ENCODE results near the gene SCOC. TPM values are rescaled to one million over a fixed set of nuclear protein-coding genes. Genes with fewer than 3 reads are reported as not detected.
"Not testable (repeated sequence)": the region's sequence is repeated elsewhere in the genome, so short reads cannot be mapped to it uniquely, and the experiment has no call there.

The SCOC gene
- total RNA-seq, 2 experiments from 2014 or later, result 43.1 to 43.6 TPM

- POLR2A ChIA-PET, result no interaction called here
These were observed 15.2 kb upstream of the SCOC start for GRCh38 chr4:140358281-140358680.

GRCh38 chr4:140359562-140360427 lies 13.7 kb upstream of the SCOC start:
- ChIA-PET POLR2A (no interaction called here), CTCF (interaction anchor here (0.7 to 3.1 kb wide), 13 partner anchors 8 to 702 kb away, joined by 3 to 27 read pairs (median 3); partner anchors contain the start of genes MGAT4D and SCOC)

More at GRCh38 chr4:140358281-140358680, 15.2 kb upstream of the SCOC start:
- CTCF ChIA-PET, result interaction anchor here (1.0 to 1.4 kb wide), 2 partner anchors 9 to 11 kb away, joined by 3 read pairs; no protein-coding TSS in a partner anchor

GRCh38 chr4:140361099-140361498 lies 12.3 kb upstream of the SCOC start:
- ChIA-PET CTCF (interaction anchor here (3.1 kb wide), 1 partner anchor 13 kb away, joined by 27 read pairs; the partner anchor contains the start of gene SCOC), POLR2A (no interaction called here)

- ChIA-PET CTCF (no interaction called here), POLR2A (no interaction called here)
These were observed 10.4 kb upstream of the SCOC start for GRCh38 chr4:140363051-140363450.

GRCh38 chr4:140363558-140363957 lies 9.9 kb upstream of the SCOC start:
- CTCF ChIA-PET, result interaction anchor here (1.1 kb wide), 1 partner anchor 160 kb away, joined by 3 read pairs; the partner anchor contains the start of gene ELMOD2
- POLR2A ChIA-PET, result no interaction called here

- CTCF ChIA-PET, result no interaction called here
- POLR2A ChIA-PET, result no interaction called here
These were observed 5.7 kb upstream of the SCOC start for GRCh38 chr4:140367738-140368137.

GRCh38 chr4:140368686-140369085 lies 4.8 kb upstream of the SCOC start:
- ChIA-PET CTCF (interaction anchor here (1.0 to 1.6 kb wide), 2 partner anchors 9 to 10 kb away, joined by 3 to 4 read pairs; no protein-coding TSS in a partner anchor), POLR2A (interaction anchor here (0.7 kb wide), 1 partner anchor 797 kb away, joined by 3 read pairs; no protein-coding TSS in a partner anchor)

- ChIA-PET POLR2A (interaction anchor here (0.6 to 1.5 kb wide), 2 partner anchors 120 to 152 kb away, joined by 6 to 7 read pairs; partner anchors contain the start of gene ELMOD2), CTCF (interaction anchor here (1.6 to 3.5 kb wide), 3 partner anchors 13 to 152 kb away, joined by 3 to 27 read pairs (median 4); partner anchors contain the start of gene ELMOD2)
These were observed 607 bp upstream of the SCOC start for GRCh38 chr4:140372751-140373327.

- POLR2A ChIA-PET, result interaction anchor here (1.5 kb wide), 1 partner anchor 150 kb away, joined by 6 read pairs; the partner anchor contains the start of gene ELMOD2
These were observed 658 bp downstream of the SCOC start for GRCh38 chr4:140374130-140374477.

GRCh38 chr4:140382732-140383131 lies 9.3 kb downstream of the SCOC start:
- POLR2A ChIA-PET, result no interaction called here
- CTCF ChIA-PET, result no interaction called here

More at GRCh38 chr4:140374130-140374477, 658 bp downstream of the SCOC start:
- CTCF ChIA-PET, result interaction anchor here (1.6 to 3.5 kb wide), 2 partner anchors 14 to 151 kb away, joined by 3 to 27 read pairs; no protein-coding TSS in a partner anchor

- ChIA-PET CTCF (interaction anchor here (1.6 kb wide), 1 partner anchor 29 kb away, joined by 3 read pairs; no protein-coding TSS in a partner anchor), POLR2A (no interaction called here)
These were observed 14.6 kb downstream of the SCOC start for GRCh38 chr4:140388015-140388414.

- POLR2A ChIA-PET, result no interaction called here
- CTCF ChIA-PET, result no interaction called here
These were observed 22.2 kb downstream of the SCOC start for GRCh38 chr4:140395668-140396067.

GRCh38 chr4:140400111-140400510 lies 26.7 kb downstream of the SCOC start:
- CTCF ChIA-PET, result no interaction called here
- POLR2A ChIA-PET, result no interaction called here

- CTCF ChIA-PET, result no interaction called here
- POLR2A ChIA-PET, result no interaction called here
These were observed 32.8 kb downstream of the SCOC start for GRCh38 chr4:140406292-140406691.

GRCh38 chr4:140408974-140409373 lies 35.5 kb downstream of the SCOC start:
- CTCF ChIA-PET, result no interaction called here
- POLR2A ChIA-PET, result no interaction called here

GRCh38 chr4:140413130-140413969 lies 39.9 kb downstream of the SCOC start:
- CTCF ChIA-PET, result not testable (repeated sequence)

GRCh38 chr4:140423106-140423505 lies 49.7 kb downstream of the SCOC start:
- ChIA-PET POLR2A (no interaction called here), CTCF (no interaction called here)

More at GRCh38 chr4:140413130-140413969, 39.9 kb downstream of the SCOC start:
- POLR2A ChIA-PET, result not testable (repeated sequence)

GRCh38 chr4:140426610-140427105 lies 53.2 kb downstream of the SCOC start:
- ChIA-PET CTCF (no interaction called here), POLR2A (no interaction called here)

Measured in activated CD8-positive, alpha-beta memory T cell treated with anti-CD3 and anti-CD28 coated beads for 36 hours (primary cell).